DMS 273 treated with DMSO at 0.1 percent for 48 hours (cell line): ENCODE results near the gene MTAP.

Experiments
- DNase-seq: peaks from one replicate; lab custom pipeline; 2025; lab: John Stamatoyannopoulos, UW

The MTAP gene

DNA sequence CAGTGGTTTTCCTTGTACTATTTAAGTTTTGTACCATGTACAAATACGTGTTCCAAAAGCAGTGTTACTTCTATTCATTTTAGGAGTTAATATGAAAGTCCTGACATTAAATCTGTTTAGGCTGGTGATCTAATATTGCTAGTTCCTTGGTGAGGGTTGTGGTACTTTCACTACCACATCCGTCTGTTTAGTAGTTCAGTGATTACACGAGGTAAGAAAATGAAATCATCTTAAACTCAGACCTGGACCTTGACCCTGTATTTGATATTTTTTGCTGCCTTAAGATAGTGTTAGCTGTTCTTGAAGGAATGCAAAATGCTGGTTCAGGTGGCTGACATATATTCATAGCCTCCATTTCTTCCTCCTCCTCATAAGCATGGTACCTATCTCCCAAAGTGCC is 50.3 kb downstream of the MTAP start:
- no peak for DNase-seq

DNA sequence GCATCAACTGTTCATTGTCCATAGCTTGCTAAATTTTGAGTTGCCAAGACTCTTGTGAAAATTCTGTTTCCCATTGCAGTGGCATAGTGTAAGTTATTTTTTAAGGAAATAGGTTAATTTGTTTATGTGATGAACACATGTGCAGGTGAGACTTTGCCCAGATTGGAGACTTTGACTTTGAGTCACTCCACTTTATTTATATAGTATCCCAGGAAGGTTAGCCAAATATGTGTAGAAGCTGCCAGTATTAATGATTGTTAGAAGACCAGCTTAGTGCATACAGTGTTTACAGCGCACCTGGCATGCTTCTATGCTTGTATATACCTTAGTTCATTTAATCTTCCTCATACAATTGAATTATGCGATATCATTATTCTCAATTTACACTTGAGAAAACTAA is 51.0 kb downstream of the MTAP start:
- DNase-seq: no peak

DNA sequence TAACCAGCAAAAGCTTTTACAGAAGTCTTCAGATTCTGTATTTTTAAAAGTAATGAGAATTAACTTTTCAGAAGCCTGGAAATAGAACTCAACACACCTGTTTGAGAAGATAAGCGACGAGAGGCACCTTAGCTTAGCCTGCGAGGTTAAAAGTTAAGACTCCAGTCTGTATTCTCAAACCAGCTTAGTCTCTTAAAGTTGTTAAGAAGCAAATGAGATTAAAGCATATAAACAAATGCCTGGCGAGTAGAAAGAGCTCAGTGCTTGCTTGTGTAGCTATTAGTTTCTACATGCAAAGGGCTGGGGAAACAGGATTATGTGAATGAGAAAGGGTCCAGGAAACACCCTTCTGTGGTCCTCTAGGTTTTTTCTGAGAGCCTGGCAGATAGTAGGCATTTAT is 51.7 kb downstream of the MTAP start:
- no peak for DNase-seq

- no peak for DNase-seq
Observed at GRCh38 chr9:21854594-21854993, 52.2 kb downstream of the MTAP start.

DNA sequence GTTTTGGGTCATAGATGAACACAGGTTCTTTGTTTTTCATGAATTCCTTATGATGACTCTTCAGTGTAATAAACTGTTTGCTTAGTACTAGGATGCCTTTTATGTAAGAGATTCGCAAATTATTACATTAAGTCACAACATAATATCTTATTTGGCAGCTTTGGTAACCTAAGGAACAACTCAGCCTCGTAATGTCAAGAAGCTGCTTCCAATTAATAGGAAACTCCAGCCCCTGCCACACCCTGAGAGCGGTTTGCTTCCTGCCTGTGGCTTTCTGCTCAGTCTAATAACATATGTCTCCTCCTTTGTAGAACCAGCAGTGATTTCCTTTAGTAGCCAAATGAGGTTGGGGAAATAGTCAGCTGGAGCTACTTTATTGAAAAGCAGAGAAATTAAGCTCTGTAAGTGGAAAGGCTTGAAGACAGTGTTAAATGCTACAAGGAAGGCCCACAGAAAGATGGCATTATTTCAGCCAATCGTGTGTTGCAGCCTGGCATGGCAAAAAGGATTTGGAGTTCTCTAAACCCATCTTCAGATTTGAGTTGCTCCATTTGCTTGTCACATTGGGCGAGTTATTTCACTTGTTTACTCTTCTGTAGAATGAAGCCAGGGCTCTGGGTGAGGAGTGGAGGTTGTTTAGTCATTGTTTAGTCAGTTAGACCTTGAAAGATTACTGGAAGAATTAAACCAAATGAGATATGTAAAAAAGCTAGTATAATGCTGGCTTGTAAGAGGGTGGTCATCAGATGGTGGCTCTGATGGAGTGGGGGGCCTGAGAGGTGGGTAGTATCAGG is 54.1 kb downstream of the MTAP start:
- no peak for DNase-seq

GRCh38 chr9:21862871-21863270 is 60.4 kb downstream of the MTAP start:
- DNase-seq: no peak

- no peak for DNase-seq
Observed at GRCh38 chr9:21864505-21864904, 62.1 kb downstream of the MTAP start.

DNA sequence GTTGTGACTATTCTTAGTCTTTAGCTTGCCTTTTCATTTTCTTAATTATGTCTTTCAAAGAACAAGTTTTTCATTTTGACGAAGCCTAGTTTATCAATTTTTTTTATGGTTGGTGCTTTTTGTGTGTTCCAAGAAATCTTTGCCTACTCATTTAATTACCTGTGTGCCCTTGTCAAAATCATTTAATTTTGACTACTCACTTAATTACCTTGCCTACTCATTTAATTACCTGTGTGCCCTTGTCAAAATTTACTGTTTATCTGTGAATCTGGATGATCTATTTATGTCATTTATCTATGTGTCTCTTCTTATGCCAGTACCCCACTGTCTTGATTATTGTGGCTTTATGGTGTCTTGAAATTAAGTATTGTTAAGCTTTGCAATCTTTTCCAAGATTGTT is 63.9 kb downstream of the MTAP start:
- no peak for DNase-seq

DNA sequence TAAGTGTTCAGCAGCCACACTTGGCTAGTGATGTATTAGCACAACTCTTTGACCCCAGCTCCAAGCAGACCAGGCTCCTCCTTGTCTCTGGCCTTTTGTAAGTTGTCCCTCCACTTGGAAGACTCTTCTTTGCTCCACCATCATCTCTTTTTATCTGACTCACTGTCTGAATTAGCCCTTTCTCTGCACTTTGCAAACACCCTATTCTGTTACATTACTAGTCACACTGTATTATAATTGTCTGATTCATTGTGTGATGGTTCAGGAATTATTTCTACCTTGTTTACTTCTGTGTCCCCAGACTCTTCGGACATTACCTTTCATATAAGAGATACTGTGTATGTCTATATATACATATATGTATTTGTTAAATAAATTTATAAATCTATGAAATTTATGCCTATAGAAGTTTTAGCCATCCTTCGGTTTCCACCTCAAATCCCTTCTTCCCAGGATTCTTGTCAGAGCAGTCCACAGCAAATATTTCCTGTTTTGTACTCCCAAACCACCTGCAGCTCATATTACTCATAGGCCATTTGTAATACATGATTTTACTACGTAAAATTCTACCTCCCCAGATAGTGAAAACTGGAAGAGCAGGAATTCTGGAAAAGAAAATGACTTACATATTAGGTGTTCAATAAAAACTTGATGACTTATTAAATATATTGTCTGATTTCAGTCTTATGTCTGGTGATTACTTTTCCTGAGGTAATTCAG is 69.0 kb downstream of the MTAP start:
- DNase-seq: no peak

- no peak for DNase-seq
Observed at GRCh38 chr9:21872696-21873095, 70.3 kb downstream of the MTAP start.

GRCh38 chr9:21873540-21874221 is 71.2 kb downstream of the MTAP start:
- no peak for DNase-seq

- no peak for DNase-seq
Observed at GRCh38 chr9:21875893-21876292, 73.5 kb downstream of the MTAP start.

DNA sequence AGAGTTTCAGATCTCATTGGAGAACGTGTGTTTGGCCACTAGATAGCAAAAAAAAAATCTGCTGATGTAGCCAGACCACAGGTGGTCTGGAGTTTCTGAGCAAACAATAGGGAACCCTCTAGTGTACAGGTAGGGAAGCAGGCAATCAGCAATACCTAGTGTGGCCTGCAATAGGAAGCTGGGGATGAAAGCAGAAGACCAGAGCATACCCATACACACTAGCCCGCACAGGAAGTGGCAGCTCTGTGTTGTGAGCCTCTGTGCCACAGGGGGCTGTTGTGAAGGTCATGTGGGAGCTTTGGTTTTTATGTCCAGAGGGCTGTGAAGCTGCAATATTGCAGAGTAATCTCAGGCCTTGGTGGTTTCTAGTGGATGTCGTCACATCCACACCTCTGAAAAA is 81.2 kb downstream of the MTAP start:
- no peak for DNase-seq

- no peak for DNase-seq
Observed at GRCh38 chr9:21889673-21890072, 87.2 kb downstream of the MTAP start.

DNA sequence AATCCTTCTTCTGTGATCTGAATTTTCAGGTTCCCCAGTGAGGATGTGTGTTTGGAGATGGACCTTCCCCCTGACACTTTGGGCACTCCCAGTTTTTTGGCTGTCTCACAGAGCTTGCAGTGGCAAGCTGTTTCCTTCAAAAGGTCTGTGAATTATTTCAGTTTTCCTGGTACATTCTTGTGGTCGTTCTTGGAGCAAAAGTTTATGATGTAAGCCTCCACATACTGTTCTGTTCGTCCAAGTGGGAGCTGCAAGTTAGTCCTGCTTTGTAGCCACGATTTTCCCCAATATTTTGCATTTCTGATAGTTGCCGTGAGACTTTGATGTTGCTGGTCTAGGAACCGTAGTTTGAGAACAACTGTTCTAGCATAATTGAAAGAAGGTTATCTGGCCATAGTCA is 88.3 kb downstream of the MTAP start:
- DNase-seq: no peak

DNA sequence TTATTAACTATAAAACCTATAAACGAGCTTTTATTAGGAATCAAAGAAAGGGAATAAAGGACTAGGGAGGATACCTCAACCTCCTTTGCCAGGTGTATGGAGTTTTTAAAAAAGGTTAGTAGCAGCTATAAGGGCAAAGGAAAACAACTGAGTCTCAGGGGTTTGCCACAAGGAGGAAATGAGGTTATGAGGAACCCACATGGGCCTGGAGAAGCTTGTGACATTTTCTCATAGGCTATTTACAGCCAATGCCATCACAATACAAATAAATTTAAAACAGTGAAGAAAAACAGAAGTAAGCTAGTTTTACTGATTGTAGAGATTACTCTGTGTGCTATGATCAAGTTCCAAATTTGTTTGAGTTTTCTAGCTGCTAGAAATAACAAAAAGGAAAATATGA is 99.1 kb downstream of the MTAP start:
- DNase-seq: no peak

DNA sequence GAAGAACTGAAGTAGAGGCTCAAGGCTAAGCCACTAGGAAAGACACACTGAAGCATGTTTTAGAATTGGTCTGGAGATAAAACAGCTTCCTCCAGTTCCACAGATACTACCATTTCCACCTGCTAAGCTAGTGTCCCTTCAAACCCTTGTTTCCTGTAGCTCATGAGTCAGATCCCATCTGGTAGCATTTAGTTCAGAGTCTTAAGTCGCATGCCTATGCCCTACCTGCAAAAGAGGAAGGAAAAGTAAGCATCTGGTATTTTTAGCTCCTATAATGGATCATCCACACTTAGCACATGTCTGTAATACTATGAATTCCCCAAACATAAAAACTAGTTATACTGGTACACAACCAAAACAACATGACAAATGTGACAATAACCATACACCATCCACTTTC is 99.7 kb downstream of the MTAP start:
- DNase-seq: no peak

DNA sequence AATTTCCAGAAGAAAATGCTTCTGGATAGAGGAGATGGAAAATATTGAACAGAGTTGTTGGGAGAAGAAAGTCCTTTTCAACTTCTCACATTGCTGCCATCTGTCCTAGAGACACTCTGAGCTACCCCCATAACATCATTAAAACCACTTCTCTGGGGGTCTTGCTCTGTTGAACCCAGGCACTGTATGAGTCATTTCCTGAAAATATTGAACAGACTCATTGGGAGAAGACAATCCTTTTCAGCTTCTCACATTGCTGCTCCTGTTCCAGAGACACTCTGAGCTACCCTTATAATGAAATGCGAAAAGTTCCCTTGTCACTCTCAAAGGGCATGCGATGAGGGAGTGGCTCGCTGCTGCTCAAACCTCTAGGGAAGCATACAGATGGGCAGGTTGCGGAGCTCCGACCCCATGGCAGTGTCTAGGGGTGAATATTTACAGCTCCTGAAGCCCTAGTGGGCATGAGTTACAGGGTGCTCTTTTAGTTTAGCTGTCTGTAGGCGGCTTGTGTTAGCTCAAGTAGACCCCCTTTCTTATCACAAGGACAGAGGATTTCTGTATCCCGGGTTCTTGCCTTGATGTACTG is 101.0 kb downstream of the MTAP start:
- no peak for DNase-seq

DNA sequence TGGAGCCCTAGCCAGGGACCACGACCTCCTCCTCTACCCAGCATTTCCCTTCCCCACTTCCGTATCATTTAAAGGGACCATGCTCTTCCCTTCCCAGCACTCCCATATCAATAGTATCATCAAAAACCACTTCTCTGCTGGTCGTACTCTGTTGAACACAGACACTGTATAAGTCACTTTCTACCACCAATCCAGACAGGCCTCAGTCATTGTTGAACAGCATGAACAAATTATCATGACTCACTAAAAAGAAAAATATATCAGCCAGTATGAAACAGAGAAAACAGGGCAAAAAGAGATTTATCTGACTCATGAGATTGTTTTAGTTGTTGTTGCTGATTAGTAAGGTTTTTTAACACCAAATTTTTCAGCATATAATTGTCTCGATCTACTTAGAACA is 101.9 kb downstream of the MTAP start:
- no peak for DNase-seq

DNA sequence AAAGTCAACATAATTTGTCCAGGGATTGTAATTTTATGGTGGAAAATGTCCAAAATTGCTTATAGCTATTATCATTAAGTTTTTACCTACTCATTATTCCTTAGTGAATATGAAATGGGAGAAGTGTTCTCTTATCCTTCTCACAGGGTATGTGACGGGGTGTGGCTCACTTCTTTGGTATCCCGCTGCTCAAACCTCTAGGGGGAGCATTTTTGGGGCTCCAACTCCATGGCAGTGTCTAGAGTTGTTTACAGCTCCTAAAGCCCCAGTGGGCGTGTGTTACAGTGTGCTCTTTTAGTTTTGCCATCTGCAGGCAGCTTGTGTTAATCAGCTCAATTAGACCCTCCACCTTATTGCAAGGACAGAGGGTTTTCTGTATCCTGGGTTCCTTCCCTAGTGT is 102.3 kb downstream of the MTAP start:
- DNase-seq: no peak

DNA sequence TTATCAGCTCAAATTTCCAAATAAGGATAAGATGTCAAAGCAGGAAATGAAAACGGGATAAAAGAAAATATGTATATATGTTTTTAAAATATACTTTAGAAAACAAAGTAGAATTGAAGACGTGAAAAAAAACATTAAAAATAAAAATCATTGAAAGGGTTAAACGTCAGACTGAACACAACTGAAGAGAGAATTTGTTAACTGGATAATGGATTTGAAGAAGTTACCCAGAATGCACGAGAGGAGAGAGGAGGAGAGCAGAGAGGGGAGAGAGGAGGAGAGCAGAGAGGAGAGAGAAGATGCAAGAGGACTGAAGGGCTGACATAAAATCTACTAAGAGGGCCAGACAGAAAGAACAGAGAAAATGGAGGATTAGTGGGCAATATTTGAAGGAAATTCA is 103.8 kb downstream of the MTAP start:
- no peak for DNase-seq

GRCh38 chr9:21906881-21907280 is 104.4 kb downstream of the MTAP start:
- DNase-seq: no peak
